K562 (cell line): ENCODE measurements around the gene MEF2B. TPM values are rescaled to one million over a fixed set of nuclear protein-coding genes. Genes with fewer than 3 reads are reported as not detected.

ENCODE experiments used
- CBFB ChIP-seq: sonication (generic); formaldehyde crosslinking; IDR thresholded peaks from 2 replicates; pipeline ENCODE4 v1.4.0; 2020; ENCODE audit warnings: mild to moderate bottlenecking, missing genetic modification reagents
- CBX1 ChIP-seq: sonication (generic); IDR thresholded peaks from 2 replicates; pipeline ENCODE4 v1.6.1; 2016; ENCODE audit warnings: antibody characterized with exemption, low read depth, mild to moderate bottlenecking
- CHD1 ChIP-seq: fragments of 200-600 bp; sonication (generic); IDR thresholded peaks from one replicate; pipeline ENCODE4 v1.6.1; 2012; ENCODE audit warnings: mild to moderate bottlenecking, moderate library complexity, low read length, inconsistent platforms
- EP400 ChIP-seq: fragments of 450-650 bp; IDR thresholded peaks from 2 replicates; pipeline ENCODE4 v1.6.1; 2017; ENCODE audit warnings: antibody characterized with exemption, mild to moderate bottlenecking, moderate library complexity
- HDAC6 ChIP-seq: IDR thresholded peaks from 2 replicates; pipeline ENCODE4 v1.6.1; 2012; ENCODE audit warnings: low read depth, mild to moderate bottlenecking, control low read depth, inconsistent platforms, low read length, moderate library complexity
- KLF10 ChIP-seq: fragments of 250-450 bp; sonication (Bioruptor Pico); IDR thresholded peaks from 2 replicates; pipeline ENCODE4 v1.6.1; 2021; ENCODE audit warnings: matching md5 sums
- NFXL1 ChIP-seq: fragments of 450-650 bp; formaldehyde crosslinking; IDR thresholded peaks from 2 replicates; pipeline ENCODE4 v1.4.0; 2021; ENCODE audit warnings: mild to moderate bottlenecking
- NR1H2 ChIP-seq: sonication (generic); formaldehyde crosslinking; IDR thresholded peaks from 2 replicates; pipeline ENCODE4 v1.4.0; 2020; ENCODE audit warnings: mild to moderate bottlenecking, missing genetic modification reagents
- REST ChIP-seq, 2 experiments: fragments of 450-650 bp; formaldehyde crosslinking in 1 of 2; IDR thresholded peaks; 2 replicates each; pipeline versions ENCODE4 v1.4.0 to v1.6.1; 2014 to 2020; ENCODE audit warnings: mild to moderate bottlenecking in 2 of 2, borderline replicate concordance in 1 of 2, low read depth in 1 of 2
- RREB1 ChIP-seq: fragments of 250-450 bp; sonication (Bioruptor Pico); IDR thresholded peaks from 2 replicates; pipeline ENCODE4 v1.4.0; 2020
- SRF ChIP-seq, 2 experiments: fragments of 250-450, 450-650 bp in 1 of 2; sonication (Bioruptor Pico) in 1 of 2; sonication (generic) in 1 of 2; formaldehyde crosslinking; IDR thresholded peaks; 2 replicates each; pipeline versions ENCODE4 v1.5.0 to v1.5.1; 2020 to 2022; ENCODE audit warnings: mild to moderate bottlenecking in 1 of 2, missing genetic modification reagents in 1 of 2
- TFAM ChIP-seq: fragments of 250-450 bp; sonication (Bioruptor Pico); conservative IDR thresholded peaks from 2 replicates; pipeline ENCODE4 v1.5.0; 2021; ENCODE audit warnings: mild to moderate bottlenecking, moderate library complexity
- XRCC5 ChIP-seq: fragments of 200-400 bp; formaldehyde crosslinking; IDR thresholded peaks from 2 replicates; pipeline ENCODE4 v1.6.1; 2017; ENCODE audit warnings: low read depth, mild to moderate bottlenecking, low read length
- ZKSCAN3 ChIP-seq: fragments of 250-450 bp; sonication (Bioruptor Pico); IDR thresholded peaks from 2 replicates; pipeline ENCODE4 v1.4.0; 2020
- polyA plus RNA-seq, 8 experiments: library from polyadenylated mRNA; depleted of rRNA in 4 of 8; stranded (reverse) in 5 of 8; unstranded in 3 of 8; fragments of >200 nt; fragmentation: Nextera tagmentation in 2 of 8; fragmentation: Illumina TruSeq in 1 of 8; extraction: Ambion mirVana in 2 of 8; extraction: Trizol in 1 of 8; gene quantifications; 2 replicates each; pipeline versions ENCODE4 v1.2.1 to v1.2.3, GENCODE V29; 2011 to 2014; ENCODE audit warnings: inconsistent platforms in 1 of 8, missing spikeins in 1 of 8
- total RNA-seq, 7 experiments: library from RNA; depleted of rRNA in 6 of 7; stranded (reverse); fragments of >200 nt in 6 of 7; fragmentation: Illumina TruSeq in 2 of 7; extraction: Trizol in 2 of 7; gene quantifications; 2 replicates each; pipeline versions ENCODE4 v1.2.1 to v1.2.3, GENCODE V29; 2011 to 2021; ENCODE audit warnings: low replicate concordance in 1 of 7

The MEF2B gene
- total and polyA plus RNA-seq, 9 of the 15 experiments (the other 6 are each of a cell fraction or from before 2014, with no cell fraction given): 0.14 to 1.9 (median 0.71) TPM; not detected in 3

GRCh38 chr19:19107654-19108053 lies 62.4 kb downstream of the MEF2B start (continued):
- TF ChIP-seq REST (IDR thresholded peaks at IDR 0.05; ENCODE audit: borderline replicate concordance) (no peak), REST (CRISPR knock-in tag; IDR thresholded peaks at IDR 0.05; ENCODE audit: low read depth) (no peak), XRCC5 (no peak), RREB1 (CRISPR knock-in tag) (no peak), ZKSCAN3 (no peak), NFXL1 (CRISPR knock-in tag) (no peak), HDAC6 (no peak), CBFB (CRISPR knock-in tag) (no peak), CHD1 (no peak), CBX1 (no peak), KLF10 (no peak), NR1H2 (CRISPR knock-in tag) (no peak), EP400 (no peak), TFAM (no peak), SRF (CRISPR knock-in tag; IDR thresholded peaks at IDR 0.05) (no peak)
- TF ChIP-seq, all 486 proteins: peak for 0
